K562 (cell line): ENCODE results near the gene SLC34A1. TPM values are rescaled to one million over a fixed set of nuclear protein-coding genes. Genes with fewer than 3 reads are reported as not detected.

Experiments used
- BCL6 ChIP-seq: fragments of 250-450 bp; sonication (Bioruptor Pico); IDR thresholded peaks from 2 replicates; pipeline ENCODE4 v1.4.0; 2020
- CREB5 ChIP-seq: fragments of 250-450 bp; sonication (Bioruptor Pico); IDR thresholded peaks from 2 replicates; pipeline ENCODE4 v1.5.0; 2020; ENCODE audit warnings: mild to moderate bottlenecking
- E2F8 ChIP-seq: fragments of 450-650 bp; IDR thresholded peaks from 2 replicates; pipeline ENCODE4 v1.7.1; 2018; ENCODE audit warnings: mild to moderate bottlenecking, low read depth; ENCODE audit not compliant: partially characterized antibody
- HOMEZ ChIP-seq: fragments of 250-450 bp; sonication (Bioruptor Pico); IDR thresholded peaks from 2 replicates; pipeline ENCODE4 v1.4.0; 2020; ENCODE audit warnings: mild to moderate bottlenecking, moderate library complexity
- JUN ChIP-seq, 2 experiments: sonication (generic) in 1 of 2; formaldehyde crosslinking in 1 of 2; IDR thresholded peaks; 2 replicates each; pipeline versions ENCODE4 v1.6.1 to v1.8.0; 2012 to 2022; ENCODE audit warnings: borderline replicate concordance in 2 of 2, mild to moderate bottlenecking in 2 of 2, improper control_type of control experiment in 1 of 2, low read depth in 1 of 2, low read length in 1 of 2, missing genetic modification reagents in 1 of 2
- NONO ChIP-seq, 2 experiments: fragments of 200-400 bp in 1 of 2; fragments of 450-650 bp in 1 of 2; formaldehyde crosslinking in 1 of 2; IDR thresholded peaks; 2 replicates each; pipeline ENCODE4 v1.6.1; 2017; ENCODE audit warnings: low read depth in 2 of 2, mild to moderate bottlenecking in 2 of 2, moderate library complexity in 2 of 2, low read length in 1 of 2
- ZNF175 ChIP-seq: fragments of 200-800 bp; sonication (Bioruptor generic); IDR thresholded peaks from 2 replicates; pipeline ENCODE4 v1.6.1; 2016; ENCODE audit warnings: low read depth, mild to moderate bottlenecking, missing genetic modification characterization, missing compliant biosample characterization
- ZNF239 ChIP-seq: fragments of 250-450 bp; sonication (Bioruptor Pico); IDR thresholded peaks from 2 replicates; pipeline ENCODE4 v1.4.0; 2020; ENCODE audit warnings: mild to moderate bottlenecking
- ZNF316 ChIP-seq: fragments of 450-650 bp; IDR thresholded peaks from 2 replicates; pipeline ENCODE4 v1.6.1; 2016
- polyA plus RNA-seq, 8 experiments: library from polyadenylated mRNA; depleted of rRNA in 4 of 8; stranded (reverse) in 5 of 8; unstranded in 3 of 8; fragments of >200 nt; fragmentation: Nextera tagmentation in 2 of 8; fragmentation: Illumina TruSeq in 1 of 8; extraction: Ambion mirVana in 2 of 8; extraction: Trizol in 1 of 8; gene quantifications; 2 replicates each; pipeline versions ENCODE4 v1.2.1 to v1.2.3, GENCODE V29; 2011 to 2014; ENCODE audit warnings: inconsistent platforms in 1 of 8, missing spikeins in 1 of 8
- total RNA-seq, 7 experiments: library from RNA; depleted of rRNA in 6 of 7; stranded (reverse); fragments of >200 nt in 6 of 7; fragmentation: Illumina TruSeq in 2 of 7; extraction: Trizol in 2 of 7; gene quantifications; 2 replicates each; pipeline versions ENCODE4 v1.2.1 to v1.2.3, GENCODE V29; 2011 to 2021; ENCODE audit warnings: low replicate concordance in 1 of 7

SLC34A1 gene
- total and polyA plus RNA-seq, 9 of the 15 experiments (the other 6 are each of a cell fraction or from before 2014, with no cell fraction given), result not detected

GRCh38 chr5:177446200-177447065, 62.2 kb downstream of the SLC34A1 start, which contains the start of gene PRR7 (continued):
- peak; percentile 83; the same call in 1 of the 2 replicates for TF ChIP-seq CREB5 (CRISPR knock-in tag)
- no peak for TF ChIP-seq ZNF239 (CRISPR knock-in tag)
- peak; percentile 31 to 81; a peak in 3 of 4 replicates for TF ChIP-seq NONO (IDR thresholded peaks at IDR 0.05; ENCODE audit: low read depth in 2 of 2, low read length in 1 of 2)
- TF ChIP-seq BCL6 (CRISPR knock-in tag), result no peak
- TF ChIP-seq ZNF175, result no peak
- no peak for TF ChIP-seq HOMEZ (CRISPR knock-in tag)
- TF ChIP-seq JUN (IDR thresholded peaks at IDR 0.05; ENCODE audit: borderline replicate concordance, low read depth, low read length), result no peak
- no peak for TF ChIP-seq JUN (CRISPR knock-in tag; IDR thresholded peaks at IDR 0.05; ENCODE audit: borderline replicate concordance)
- TF ChIP-seq E2F8, result peak; percentile 58
- no peak for TF ChIP-seq ZNF316
